H9 (cell line): Measurements from ENCODE around the gene CFAP90. TPM values are rescaled to one million over a fixed set of nuclear protein-coding genes. Genes with fewer than 3 reads are reported as not detected.

Source experiments
- DNase-seq: peaks from one replicate; pipeline ENCODE4 v3.0.0-alpha.2; 2017
- H2AFZ ChIP-seq: one replicate; pipeline ENCODE4 v1.6.1; 2013; ENCODE audit warnings: mild to moderate bottlenecking, low read length, control low read depth, moderate library complexity
- H2AK5ac ChIP-seq: 2 replicates; pipeline ENCODE4 v1.6.1; 2013; ENCODE audit warnings: low read length, control low read depth, mixed read lengths; ENCODE audit not compliant: insufficient read length
- H2BK120ac ChIP-seq: one replicate; pipeline ENCODE4 v1.6.1; 2013; ENCODE audit warnings: low read depth, mild to moderate bottlenecking, low read length, control low read depth, inconsistent platforms; ENCODE audit not compliant: poor library complexity, severe bottlenecking
- H2BK12ac ChIP-seq: 2 replicates; pipeline ENCODE4 v1.6.1; 2013; ENCODE audit warnings: low read length, control low read depth, mixed read lengths, low read depth; ENCODE audit not compliant: insufficient read length
- H2BK15ac ChIP-seq: 2 replicates; pipeline ENCODE4 v1.6.1; 2013; ENCODE audit warnings: low read depth, low read length, control low read depth
- H2BK20ac ChIP-seq: one replicate; pipeline ENCODE4 v1.6.1; 2013; ENCODE audit warnings: low read depth, mild to moderate bottlenecking, low read length, control low read depth, inconsistent platforms; ENCODE audit not compliant: poor library complexity, severe bottlenecking
- H2BK5ac ChIP-seq: 2 replicates; pipeline ENCODE4 v1.6.1; 2013; ENCODE audit warnings: low read length, control low read depth, mixed read lengths; ENCODE audit not compliant: insufficient read length
- H3K14ac ChIP-seq: 2 replicates; pipeline ENCODE4 v1.6.1; 2013; ENCODE audit warnings: low read length, control low read depth; ENCODE audit not compliant: insufficient read depth
- H3K18ac ChIP-seq: 2 replicates; pipeline ENCODE4 v1.6.1; 2013; ENCODE audit warnings: low read depth, mild to moderate bottlenecking, mixed read lengths, low read length, control low read depth; ENCODE audit not compliant: insufficient read length
- H3K23ac ChIP-seq: 2 replicates; pipeline ENCODE4 v1.6.1; 2013; ENCODE audit warnings: low read length, control low read depth, mixed read lengths, low read depth; ENCODE audit not compliant: insufficient read length
- H3K23me2 ChIP-seq: 2 replicates; pipeline ENCODE4 v1.6.1; 2013; ENCODE audit warnings: low read depth, mild to moderate bottlenecking, mixed read lengths, low read length, control low read depth; ENCODE audit not compliant: insufficient read length, poor library complexity, severe bottlenecking
- H3K27ac ChIP-seq: 2 replicates; pipeline ENCODE4 v1.5.1; 2013; ENCODE audit warnings: low read length, control low read depth, mixed read lengths, low read depth; ENCODE audit not compliant: insufficient read length
- H3K27me3 ChIP-seq: 2 replicates; pipeline ENCODE4 v1.6.1; 2013; ENCODE audit warnings: low read length, control low read depth, inconsistent platforms; ENCODE audit not compliant: insufficient read depth
- H3K4ac ChIP-seq: 2 replicates; pipeline ENCODE4 v1.6.1; 2013; ENCODE audit warnings: low read depth, mild to moderate bottlenecking, control low read depth, inconsistent platforms, low read length, moderate library complexity
- H3K4me1 ChIP-seq: 2 replicates; pipeline ENCODE4 v1.6.1; 2013; ENCODE audit warnings: low read length, control low read depth, inconsistent platforms; ENCODE audit not compliant: insufficient read depth
- H3K4me2 ChIP-seq: 2 replicates; pipeline ENCODE4 v1.6.1; 2013; ENCODE audit warnings: low read length, control low read depth, mixed read lengths; ENCODE audit not compliant: insufficient read length, insufficient read depth
- H3K56ac ChIP-seq: 2 replicates; pipeline ENCODE4 v1.6.1; 2013; ENCODE audit warnings: low read depth, mild to moderate bottlenecking, mixed read lengths, low read length, control low read depth; ENCODE audit not compliant: insufficient read length
- H3K79me1 ChIP-seq: 2 replicates; pipeline ENCODE4 v1.6.1; 2013; ENCODE audit warnings: low read depth, mild to moderate bottlenecking, moderate library complexity, low read length, control low read depth, inconsistent platforms; ENCODE audit not compliant: insufficient read depth, poor library complexity, severe bottlenecking
- H3K79me2 ChIP-seq: 2 replicates; pipeline ENCODE4 v1.6.1; 2013; ENCODE audit warnings: low read length, control low read depth, inconsistent platforms; ENCODE audit not compliant: insufficient read depth
- H3K9ac ChIP-seq: 2 replicates; pipeline ENCODE4 v1.6.1; 2013; ENCODE audit warnings: low read length, control low read depth, mixed read lengths; ENCODE audit not compliant: insufficient read length; ENCODE audit errors: extremely low read depth
- H3K9me3 ChIP-seq: one replicate; pipeline ENCODE4 v1.6.1; 2013; ENCODE audit warnings: low read depth, low read length, inconsistent platforms; ENCODE audit not compliant: control insufficient read depth
- H3T11ph ChIP-seq: one replicate; pipeline ENCODE4 v1.6.1; 2013; ENCODE audit warnings: mild to moderate bottlenecking, low read length, control low read depth, inconsistent platforms
- H4K20me1 ChIP-seq: one replicate; pipeline ENCODE4 v1.6.1; 2013; ENCODE audit not compliant: control insufficient read depth, insufficient read length, insufficient read depth
- H4K5ac ChIP-seq: 2 replicates; pipeline ENCODE4 v1.6.1; 2013; ENCODE audit warnings: low read depth, mild to moderate bottlenecking, mixed read lengths, low read length, control low read depth; ENCODE audit not compliant: insufficient read length
- H4K8ac ChIP-seq: replicated peaks from 2 replicates; pipeline ENCODE4 v1.6.1; 2013; ENCODE audit warnings: low read length, control low read depth, mixed read lengths, low read depth; ENCODE audit not compliant: insufficient read length
- H4K91ac ChIP-seq: 2 replicates; pipeline ENCODE4 v1.6.1; 2013; ENCODE audit warnings: low read depth, mild to moderate bottlenecking, moderate library complexity, mixed read lengths, low read length, control low read depth; ENCODE audit not compliant: insufficient read length
- H3K27ac Mint-ChIP-seq, 3 experiments: 2 replicates in 2 of 3; 3 replicates in 1 of 3; pipeline ENCODE4 v1.8.0; 2020 to 2021; ENCODE audit warnings: mixed read lengths in 3 of 3, mild to moderate bottlenecking in 1 of 3, moderate library complexity in 1 of 3
- H3K27me3 Mint-ChIP-seq: 2 replicates; pipeline ENCODE4 v1.8.0; 2021; ENCODE audit warnings: low read depth, mild to moderate bottlenecking, moderate library complexity, mixed read lengths
- H3K36me3 Mint-ChIP-seq, 3 experiments: 2 replicates in 2 of 3; 3 replicates in 1 of 3; pipeline ENCODE4 v1.8.0; 2020 to 2021; ENCODE audit warnings: low read depth in 3 of 3, mixed read lengths in 3 of 3; ENCODE audit not compliant: insufficient read depth in 1 of 3
- H3K4me1 Mint-ChIP-seq, 2 experiments: 2 replicates each; pipeline ENCODE4 v1.8.0; 2020; ENCODE audit warnings: mixed read lengths in 2 of 2
- H3K4me3 Mint-ChIP-seq, 2 experiments: 2 replicates in 1 of 2; 3 replicates in 1 of 2; pipeline ENCODE4 v1.8.0; 2020 to 2021; ENCODE audit warnings: mild to moderate bottlenecking in 2 of 2, mixed read lengths in 2 of 2, moderate library complexity in 1 of 2
- H3K9me3 Mint-ChIP-seq, 2 experiments: 2 replicates in 1 of 2; 3 replicates in 1 of 2; pipeline ENCODE4 v1.8.0; 2020; ENCODE audit warnings: mild to moderate bottlenecking in 2 of 2, mixed read lengths in 2 of 2, moderate library complexity in 1 of 2
- WGBS: extraction: QIAGEN DNeasy Blood & Tissue Kit; methylation state at CpG from one replicate; pipeline ENCODE4 v1.1.7; 2013; ENCODE audit warnings: missing lambda C conversion rate, low lambda C conversion rate, mixed read lengths; ENCODE audit not compliant: insufficient read length; ENCODE audit errors: extremely low coverage; 5-methylcytosine and 5-hydroxymethylcytosine counted together
- total RNA-seq: library from RNA; stranded (reverse); gene quantifications from 2 replicates; pipeline ENCODE4 v1.2.1, GENCODE V29; 2021
- TF ChIP-seq, protein P1 (sequence below): fragments of 200-600 bp; sonication (generic); conservative IDR thresholded peaks from 3 replicates; pipeline ENCODE4 v1.8.0; 2021; ENCODE audit warnings: antibody characterized with exemption, mild to moderate bottlenecking

Gene CFAP90
- total RNA-seq, 1 experiment from 2014 or later = 0.44 TPM

GRCh38 chr5:7881091-7881490 is 30.2 kb upstream of the CFAP90 start:
- Histone ChIP-seq H2BK12ac (no peak overlapping the region), H3K4ac (no peak overlapping the region), H3K18ac (no peak overlapping the region), H3K14ac (no peak overlapping the region), H4K8ac (no peak overlapping the region), H4K91ac (no peak overlapping the region), H3K23ac (no peak overlapping the region), H2BK120ac (no peak overlapping the region), H3K79me1 (no peaks in the 10 kb centered on the region), H4K20me1 (no peaks in the 10 kb centered on the region), H3K79me2 (no peaks in the 10 kb centered on the region), H2AFZ (no peak overlapping the region), H3K27me3 (no peaks in the 10 kb centered on the region), H3K9ac (no peak overlapping the region), H3K56ac (no peak overlapping the region), H4K5ac (no peak overlapping the region), H3K27ac (no peak overlapping the region), H3K9me3 (no peaks in the 10 kb centered on the region), H3T11ph (no peak overlapping the region), H3K23me2 (no peaks in the 10 kb centered on the region), H2AK5ac (no peak overlapping the region), H2BK20ac (no peak overlapping the region), H3K4me2 (no peak overlapping the region), H3K4me1 (no peaks in the 10 kb centered on the region), H2BK5ac (no peak overlapping the region), H2BK15ac (no peak overlapping the region)
- no peaks in the 10 kb centered on the region for H3K4me1 Mint-ChIP-seq
- no CpG with 5 or more reads among the region's 4 CpGs for WGBS
- no peaks in the 10 kb centered on the region for H3K27me3 Mint-ChIP-seq
- H3K9me3 Mint-ChIP-seq = no peaks in the 10 kb centered on the region
- 0 out of 7 replicates have a peak overlapping the region, but pooled peaks of 1 of the 3 experiments have one; percentile 49 for H3K27ac Mint-ChIP-seq
- peaks cover 34 to 82% (median 74%) of the 10 kb centered on the region in 3 experiments for H3K36me3 Mint-ChIP-seq
- DNase-seq = no peak
- no peak overlapping the region for H3K4me3 Mint-ChIP-seq
- TF ChIP-seq, protein P1, sequence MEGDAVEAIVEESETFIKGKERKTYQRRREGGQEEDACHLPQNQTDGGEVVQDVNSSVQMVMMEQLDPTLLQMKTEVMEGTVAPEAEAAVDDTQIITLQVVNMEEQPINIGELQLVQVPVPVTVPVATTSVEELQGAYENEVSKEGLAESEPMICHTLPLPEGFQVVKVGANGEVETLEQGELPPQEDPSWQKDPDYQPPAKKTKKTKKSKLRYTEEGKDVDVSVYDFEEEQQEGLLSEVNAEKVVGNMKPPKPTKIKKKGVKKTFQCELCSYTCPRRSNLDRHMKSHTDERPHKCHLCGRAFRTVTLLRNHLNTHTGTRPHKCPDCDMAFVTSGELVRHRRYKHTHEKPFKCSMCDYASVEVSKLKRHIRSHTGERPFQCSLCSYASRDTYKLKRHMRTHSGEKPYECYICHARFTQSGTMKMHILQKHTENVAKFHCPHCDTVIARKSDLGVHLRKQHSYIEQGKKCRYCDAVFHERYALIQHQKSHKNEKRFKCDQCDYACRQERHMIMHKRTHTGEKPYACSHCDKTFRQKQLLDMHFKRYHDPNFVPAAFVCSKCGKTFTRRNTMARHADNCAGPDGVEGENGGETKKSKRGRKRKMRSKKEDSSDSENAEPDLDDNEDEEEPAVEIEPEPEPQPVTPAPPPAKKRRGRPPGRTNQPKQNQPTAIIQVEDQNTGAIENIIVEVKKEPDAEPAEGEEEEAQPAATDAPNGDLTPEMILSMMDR = 0 out of 3 replicates have a peak, but pooled peaks have one; percentile 18
